ENCODE results near the gene NOCT.
A peak's percentile ranks its signal among the peaks of the same experiment; 100 is the strongest.
"Not testable (repeated sequence)": the region's sequence is repeated elsewhere in the genome, so short reads cannot be mapped to it uniquely, and the experiment has no call there.

Gene NOCT

DNA sequence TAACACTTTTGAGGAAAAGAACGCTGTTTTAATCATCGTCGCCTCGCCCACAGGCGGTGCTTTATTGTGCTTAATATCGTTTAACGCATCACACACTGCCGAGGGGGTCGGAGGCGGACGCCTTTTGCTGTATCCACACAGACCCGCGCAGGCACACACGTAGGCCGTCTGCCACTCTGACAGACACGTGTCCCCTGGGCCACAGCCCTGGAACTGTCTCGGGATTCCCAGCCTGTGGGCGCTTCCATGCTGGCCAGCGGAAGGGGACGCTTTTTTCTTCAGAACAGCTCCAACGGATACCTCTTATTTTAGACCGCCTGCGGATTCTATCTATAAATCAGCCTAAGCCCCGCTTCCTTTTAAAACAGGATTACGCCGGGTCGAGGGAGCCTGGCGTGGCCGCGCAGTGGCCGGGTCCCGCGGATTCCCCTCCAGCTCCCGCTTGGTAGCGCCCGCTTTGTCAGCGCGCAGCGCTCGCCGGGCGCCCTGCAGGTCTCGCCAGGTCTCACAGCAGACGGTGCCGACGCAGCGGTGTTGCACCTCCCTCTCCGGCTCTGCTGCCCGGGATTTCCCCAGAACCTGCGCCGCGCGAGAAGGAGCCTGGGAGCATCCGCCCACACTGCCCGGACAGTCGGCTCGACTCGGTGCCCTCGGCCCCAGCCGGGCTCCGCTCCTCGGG lies at the start of gene NOCT:
TSS of gene NOCT (plus strand) at position 513 of the 679 bp plus-strand sequence. CDS start 201 bp downstream, outside the sequence.
- DNase-seq (ENCODE audit: low read depth), result peak; percentile 82

DNA sequence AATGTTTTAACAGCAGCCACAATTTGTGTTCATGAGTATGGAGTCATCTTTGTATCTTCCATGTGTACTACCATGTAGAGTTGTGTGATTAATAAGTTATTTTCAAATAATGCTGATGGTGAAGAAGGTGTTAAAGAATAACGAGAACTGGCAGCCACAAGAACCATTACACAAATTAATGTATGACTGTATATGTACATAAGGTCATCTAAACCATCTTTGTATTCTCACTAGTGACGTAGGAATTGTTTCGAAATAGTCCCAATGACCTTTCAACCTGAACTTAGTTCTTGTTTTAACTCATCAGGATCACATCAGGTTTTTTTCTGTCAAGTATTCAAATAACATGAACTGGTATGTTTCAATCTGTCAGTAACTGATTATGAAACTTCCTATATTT lies 48.3 kb upstream of the NOCT start:
- no peak for DNase-seq (ENCODE audit: low read depth)

- DNase-seq (ENCODE audit: low read depth), result no peak
Observed at GRCh38 chr4:138972956-138973801, 42.4 kb upstream of the NOCT start.

DNA sequence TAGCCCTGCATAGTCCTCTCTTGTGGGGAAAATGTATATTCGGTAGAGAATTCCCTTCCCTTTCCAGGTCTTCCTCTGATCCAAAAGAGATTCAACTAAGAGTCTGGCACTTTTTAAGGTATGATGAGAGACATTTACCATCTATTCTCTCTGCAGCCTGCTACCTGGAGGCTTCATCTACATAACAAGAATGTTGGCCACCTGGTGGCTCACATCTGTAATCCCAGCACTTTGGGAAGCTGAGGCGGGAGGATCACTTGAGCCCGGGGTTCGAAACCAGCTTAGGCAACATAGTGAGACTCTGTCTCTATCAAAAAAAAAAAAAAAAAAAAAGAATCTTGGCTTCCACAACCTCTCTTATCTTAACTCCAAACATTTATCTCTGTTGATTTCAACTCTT lies 40.4 kb upstream of the NOCT start:
- DNase-seq (ENCODE audit: low read depth), result no peak

DNA sequence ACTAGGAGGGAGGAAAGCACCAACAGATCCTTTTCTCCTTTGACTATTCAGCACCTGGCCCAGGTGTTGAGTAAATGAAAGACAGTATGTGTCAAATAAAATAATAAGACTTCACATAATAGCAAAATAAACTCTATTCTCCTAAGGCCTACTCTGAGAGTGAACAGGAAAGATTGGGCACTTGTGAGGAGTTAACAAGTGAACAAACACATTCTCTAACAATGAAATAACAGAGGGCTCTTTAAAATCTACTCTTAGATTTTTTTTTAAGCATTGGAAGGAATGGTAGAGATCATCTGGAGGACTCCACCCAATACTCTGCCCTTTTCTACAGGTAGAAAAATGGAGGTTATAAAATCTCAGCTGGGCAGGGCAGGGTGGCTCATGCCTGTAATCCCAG lies 39.1 kb upstream of the NOCT start:
- no peak for DNase-seq (ENCODE audit: low read depth)

- DNase-seq (ENCODE audit: low read depth), result no peak
Observed at GRCh38 chr4:138977524-138977923, 38.1 kb upstream of the NOCT start.

GRCh38 chr4:138978028-138978585 lies 37.5 kb upstream of the NOCT start:
- no peak for DNase-seq (ENCODE audit: low read depth)

GRCh38 chr4:138978600-138978999 lies 37.0 kb upstream of the NOCT start:
- no peak for DNase-seq (ENCODE audit: low read depth)

- no peak for DNase-seq (ENCODE audit: low read depth)
Observed at GRCh38 chr4:138979742-138980141, 35.8 kb upstream of the NOCT start.

- no peak for DNase-seq (ENCODE audit: low read depth)
Observed at GRCh38 chr4:138981930-138982390, 33.6 kb upstream of the NOCT start.

- no peak for DNase-seq (ENCODE audit: low read depth)
Observed at GRCh38 chr4:138982754-138983153, 32.8 kb upstream of the NOCT start.

GRCh38 chr4:138983690-138984089 lies 31.9 kb upstream of the NOCT start:
- DNase-seq (ENCODE audit: low read depth), result no peak

DNA sequence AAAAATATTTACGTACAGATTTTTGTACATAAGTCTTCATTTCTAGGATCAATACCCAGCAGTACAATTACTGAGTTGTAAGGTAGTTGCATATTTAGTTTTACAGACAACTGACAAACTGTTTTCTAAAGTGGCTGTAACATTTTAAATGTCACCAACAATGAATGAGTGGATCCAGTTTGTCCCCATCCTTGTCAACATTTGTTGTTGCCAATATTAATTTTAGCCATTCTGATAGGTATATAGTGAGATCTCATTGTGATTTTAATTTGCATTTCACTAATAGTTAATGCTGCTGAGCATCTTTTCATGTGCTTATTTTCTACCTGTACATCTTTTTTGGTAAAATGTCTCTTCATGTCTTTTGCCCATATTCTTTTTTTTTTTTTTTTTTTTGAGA lies 30.9 kb upstream of the NOCT start:
- no peak for DNase-seq (ENCODE audit: low read depth)

DNA sequence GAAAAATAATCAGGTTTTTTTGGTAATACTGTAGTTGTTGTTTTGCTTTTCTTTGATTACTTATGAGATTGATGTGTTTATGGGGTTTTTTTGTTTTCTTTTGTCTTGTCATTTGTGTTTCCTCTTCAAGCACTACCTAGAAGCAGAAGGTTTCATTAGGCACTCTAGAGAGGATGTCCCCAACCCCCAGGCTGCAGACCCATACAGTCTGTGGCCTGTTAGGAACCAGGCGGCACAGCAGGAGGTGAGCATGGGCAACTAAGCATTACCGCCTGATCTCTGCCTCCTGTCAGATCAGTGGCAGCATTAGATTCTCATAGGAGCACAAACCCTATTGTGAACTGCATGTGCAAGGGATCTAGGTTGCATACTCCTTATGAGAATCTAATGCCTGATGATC lies 22.9 kb upstream of the NOCT start:
- DNase-seq (ENCODE audit: low read depth), result no peak

- DNase-seq (ENCODE audit: low read depth), result no peak
Observed at GRCh38 chr4:138996090-138996489, 19.5 kb upstream of the NOCT start.

GRCh38 chr4:138999666-139000065 lies 15.9 kb upstream of the NOCT start:
- DNase-seq (ENCODE audit: low read depth), result no peak

GRCh38 chr4:139000134-139000533 lies 15.4 kb upstream of the NOCT start:
- DNase-seq (ENCODE audit: low read depth), result not testable (repeated sequence)

- DNase-seq (ENCODE audit: low read depth), result not testable (repeated sequence)
Observed at GRCh38 chr4:139001430-139001829, 14.2 kb upstream of the NOCT start.

- not testable (repeated sequence) for DNase-seq (ENCODE audit: low read depth)
Observed at GRCh38 chr4:139003668-139004067, 11.9 kb upstream of the NOCT start.

DNA sequence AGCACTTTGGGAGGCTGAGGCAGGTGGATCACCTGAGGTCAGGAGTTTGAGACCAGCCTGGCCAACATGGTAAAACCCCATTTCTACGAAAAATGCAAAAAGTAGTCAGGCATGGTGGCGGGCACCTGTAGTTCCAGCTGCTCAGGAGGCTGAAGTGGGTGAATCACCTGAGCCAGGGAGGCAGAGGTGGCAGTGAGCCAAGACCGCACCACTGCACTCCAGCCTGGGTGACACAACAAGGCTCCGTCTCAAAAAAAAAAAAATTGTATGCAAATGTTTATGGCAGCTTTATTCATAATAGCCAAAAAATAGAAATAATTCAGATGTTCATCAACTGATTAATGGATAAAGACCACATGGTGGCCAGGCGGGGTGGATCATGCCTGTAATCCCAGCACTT lies 9.8 kb upstream of the NOCT start:
- DNase-seq (ENCODE audit: low read depth), result no peak

DNA sequence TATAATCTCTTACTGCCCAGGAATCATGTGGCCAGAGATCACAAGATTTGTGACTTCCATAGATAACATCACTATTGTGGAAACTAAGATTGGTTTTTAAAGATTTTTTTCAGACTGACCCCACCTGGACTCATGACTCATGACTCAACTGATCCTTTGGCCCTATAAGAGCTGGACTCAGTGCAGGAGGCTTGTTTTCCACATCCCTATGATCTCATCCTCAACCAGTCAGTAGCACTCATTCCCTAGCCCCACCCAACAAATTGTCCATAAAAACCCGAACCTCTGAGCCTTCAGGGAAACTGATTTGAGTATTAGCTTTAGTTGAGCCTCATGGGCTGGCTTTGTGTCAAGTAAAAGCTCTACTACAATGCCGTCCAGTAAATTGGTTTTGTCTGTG lies 7.9 kb upstream of the NOCT start:
- no peak for DNase-seq (ENCODE audit: low read depth)

DNA sequence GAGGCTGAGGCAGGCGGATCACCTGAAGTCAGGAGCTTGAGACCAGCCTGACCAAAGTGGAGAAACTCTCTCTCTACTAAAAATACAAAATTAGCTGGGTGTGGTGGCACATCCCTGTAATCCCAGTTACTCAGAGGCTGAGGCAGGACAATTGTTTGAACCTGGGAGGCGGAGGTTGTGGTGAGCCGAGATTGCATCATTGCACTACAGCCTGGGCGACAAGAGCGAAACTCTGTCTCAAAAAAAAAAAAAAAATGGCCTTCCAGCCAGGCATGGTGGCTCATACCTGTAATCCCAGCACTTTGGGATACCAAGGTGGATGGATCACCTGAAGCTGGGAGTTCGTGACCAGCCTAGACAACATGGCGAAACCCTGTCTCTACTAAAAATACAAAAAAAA lies 7.3 kb upstream of the NOCT start:
- not testable (repeated sequence) for DNase-seq (ENCODE audit: low read depth)

DNA sequence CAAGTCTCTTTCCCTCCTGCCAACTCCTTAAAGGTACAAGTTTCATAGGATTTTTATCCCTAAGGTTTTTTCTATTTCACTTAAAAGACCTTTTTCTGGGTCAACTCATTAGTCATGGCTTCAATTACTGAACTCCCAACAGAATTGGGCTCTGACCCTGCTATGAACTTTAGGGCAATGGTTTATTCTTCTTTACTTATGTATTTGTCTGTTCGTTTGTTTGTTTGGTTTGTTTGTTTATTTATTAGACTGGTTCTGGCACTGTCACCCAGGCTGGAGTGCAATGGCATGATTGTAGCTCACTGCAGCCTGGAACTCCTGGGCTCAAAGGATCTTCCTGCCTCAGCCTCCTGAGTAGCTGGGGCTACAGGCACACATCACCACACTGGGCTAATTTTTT lies 5.9 kb upstream of the NOCT start:
- DNase-seq (ENCODE audit: low read depth), result no peak

Data from stimulated activated CD8-positive, alpha-beta memory T cell treated with anti-CD3 and anti-CD28 coated beads, Interleukin-7, amount 100 ng/mL, for 24 hours (primary cell).